GM12878 (cell line): ENCODE data around the gene DOC2B. TPM values are rescaled to one million over a fixed set of nuclear protein-coding genes. Genes with fewer than 3 reads are reported as not detected.

Experiments used
- ATAC-seq: fragments of 200-7000 bp; cut with Tn5 transposase; 3 replicates; pipeline ENCODE4 v1.9.1; 2020; ENCODE audit warnings: mild to moderate bottlenecking, moderate library complexity
- BruUV-seq: library from RNA; stranded (reverse); fragments of 400-500 nt; replicated peaks from 2 replicates; lab custom pipeline; 2021; lab: Mats Ljungman, UMichigan
- CTCF ChIA-PET: fragments of 300-600 bp; sonication (Branson Sonifier 250); formaldehyde crosslinking; extraction: SDS; loops from one replicate; lab custom pipeline; 2021; ENCODE audit warnings: inconsistent platforms; lab: Yijun Ruan, JAX
- POLR2A ChIA-PET: fragments of 350-600 bp; formaldehyde crosslinking; extraction: SDS; loops from one replicate; lab custom pipeline; 2021; ENCODE audit warnings: inconsistent platforms; lab: Charles Lee
- RAD21 ChIA-PET: fragments of 300-600 bp; sonication (Branson Sonifier 250); formaldehyde crosslinking; loops from one replicate; lab custom pipeline; 2023; ENCODE audit warnings: antibody characterized with exemption; ENCODE audit not compliant: unreplicated experiment; lab: Charles Lee
- SMC1A ChIA-PET: fragments of 300-600 bp; sonication (Branson Sonifier 250); formaldehyde crosslinking; loops from one replicate; lab custom pipeline; 2023; ENCODE audit not compliant: unreplicated experiment, uncharacterized antibody; lab: Charles Lee
- DNase-seq: peaks from one replicate; pipeline ENCODE4 v3.0.0-alpha.2; 2011; ENCODE audit warnings: low read depth, low spot score
- FAIRE-seq: peaks from 3 replicates; lab custom pipeline; 2011; peaks lifted over from hg19 to GRCh38; lab: Jason Lieb, UNC
- H2AFZ ChIP-seq: 2 replicates; pipeline ENCODE4 v1.6.0; 2011; ENCODE audit warnings: low read depth, low read length, control low read depth; ENCODE audit not compliant: control insufficient read depth
- H3K27ac ChIP-seq: 2 replicates; pipeline ENCODE4 v1.5.1; 2011; ENCODE audit warnings: control low read depth; ENCODE audit not compliant: control insufficient read depth, insufficient read depth
- H3K27me3 ChIP-seq, 2 experiments: replicated peaks in 1 of 2; 2 replicates each; pipeline versions ENCODE4 v1.6.0 to v1.6.1; 2011; ENCODE audit warnings: low read length in 1 of 2; ENCODE audit not compliant: control insufficient read depth in 2 of 2, insufficient read depth in 2 of 2
- H3K36me3 ChIP-seq, 2 experiments: 2 replicates each; pipeline ENCODE4 v1.5.1; 2011; ENCODE audit warnings: low read length in 1 of 2; ENCODE audit not compliant: control insufficient read depth in 2 of 2, insufficient read depth in 2 of 2
- H3K4me1 ChIP-seq: 2 replicates; pipeline ENCODE4 v1.6.1; 2011; ENCODE audit warnings: mild to moderate bottlenecking, low read length, moderate library complexity, mixed read lengths; ENCODE audit not compliant: control insufficient read depth, insufficient read depth
- H3K4me2 ChIP-seq: 2 replicates; pipeline ENCODE4 v1.6.0; 2011; ENCODE audit warnings: control low read depth; ENCODE audit not compliant: control insufficient read depth, insufficient read depth
- H3K4me3 ChIP-seq: fragments of 200-600 bp; sonication (generic); 2 replicates; pipeline ENCODE4 v1.5.1; 2016
- H3K79me2 ChIP-seq: 2 replicates; pipeline ENCODE4 v1.6.0; 2011; ENCODE audit warnings: low read length; ENCODE audit not compliant: control insufficient read depth, insufficient read depth
- H3K9ac ChIP-seq: 2 replicates; pipeline ENCODE4 v1.8.0; 2011; ENCODE audit warnings: low read length, control low read depth, mixed read lengths; ENCODE audit not compliant: control insufficient read depth, insufficient read depth
- H3K9me3 ChIP-seq: replicated peaks from 3 replicates; pipeline ENCODE4 v1.5.1; 2011; ENCODE audit warnings: mild to moderate bottlenecking, low read length; ENCODE audit not compliant: control insufficient read depth, insufficient read depth
- H4K20me1 ChIP-seq: 2 replicates; pipeline ENCODE4 v1.6.0; 2011; ENCODE audit not compliant: control insufficient read depth, insufficient read depth
- BHLHE40 ChIP-seq, 2 experiments: fragments of 450-650 bp in 1 of 2; IDR thresholded peaks; 2 replicates each; pipeline ENCODE4 v1.6.1; 2011 to 2017; ENCODE audit warnings: low read depth in 2 of 2, borderline replicate concordance in 1 of 2, improper control_type of control experiment in 1 of 2, low read length in 1 of 2, mild to moderate bottlenecking in 1 of 2
- CEBPZ ChIP-seq: fragments of 150-350 bp; IDR thresholded peaks from 2 replicates; pipeline ENCODE4 v1.6.1; 2016; ENCODE audit warnings: low read depth, low read length
- HSF1 ChIP-seq: fragments of 150-350 bp; IDR thresholded peaks from 2 replicates; pipeline ENCODE4 v1.6.1; 2014; ENCODE audit warnings: mild to moderate bottlenecking, low read depth, low read length
- KAT2A ChIP-seq: conservative IDR thresholded peaks from 2 replicates; pipeline ENCODE4 v1.6.1; 2011; ENCODE audit warnings: low read depth, low read length; ENCODE audit not compliant: control insufficient read depth
- KLF5 ChIP-seq: fragments of 450-650 bp; IDR thresholded peaks from 2 replicates; pipeline ENCODE4 v1.6.1; 2014; ENCODE audit warnings: mild to moderate bottlenecking; ENCODE audit not compliant: partially characterized antibody
- MTA3 ChIP-seq: IDR thresholded peaks from 2 replicates; pipeline ENCODE4 v1.6.1; 2012; ENCODE audit warnings: low read length, inconsistent platforms, borderline replicate concordance
- MYC ChIP-seq: IDR thresholded peaks from 2 replicates; pipeline ENCODE4 v1.6.1; 2011; ENCODE audit warnings: mild to moderate bottlenecking, low read length, moderate library complexity, inconsistent platforms; ENCODE audit not compliant: insufficient read depth, insufficient replicate concordance, insufficient read length, severe bottlenecking
- NKRF ChIP-seq: fragments of 450-650 bp; conservative IDR thresholded peaks from 2 replicates; pipeline ENCODE4 v1.6.1; 2017; ENCODE audit warnings: mild to moderate bottlenecking, moderate library complexity
- POLR2AphosphoS5 ChIP-seq: IDR thresholded peaks from 2 replicates; pipeline ENCODE4 v1.6.1; 2011; ENCODE audit warnings: mild to moderate bottlenecking, low read length, inconsistent platforms
- SMAD5 ChIP-seq: IDR thresholded peaks from 2 replicates; pipeline ENCODE4 v1.6.1; 2016; ENCODE audit warnings: antibody characterized with exemption, low read depth
- TAF1 ChIP-seq: IDR thresholded peaks from 2 replicates; pipeline ENCODE4 v1.6.1; 2011; ENCODE audit warnings: mild to moderate bottlenecking, low read depth, low read length, borderline replicate concordance
- WGBS: methylation state at CpG from one replicate; pipeline ENCODE4 v1.1.6; 2016; ENCODE audit warnings: low lambda C conversion rate; ENCODE audit not compliant: insufficient replicate concordance, insufficient coverage; ENCODE audit errors: missing lambda C conversion rate; 5-methylcytosine and 5-hydroxymethylcytosine counted together
- in situ Hi-C: fragments of 300-500 bp; cut with MboI; formaldehyde crosslinking; loops from 9 replicates; pipeline ENCODE4 v1.14.3; 2018; ENCODE audit warnings: mixed read lengths
- intact Hi-C: fragments of 100-400 bp; cut with micrococcal nuclease; formaldehyde crosslinking; loops from one replicate; pipeline ENCODE4 v1.14.2; 2022; ENCODE audit not compliant: unreplicated experiment
- polyA plus RNA-seq, 11 experiments: library from polyadenylated mRNA; depleted of rRNA in 4 of 11; unstranded in 6 of 11; stranded (reverse) in 5 of 11; fragments of >200 nt; fragmentation: Nextera tagmentation in 4 of 11; fragmentation: Illumina TruSeq in 1 of 11; extraction: Ambion mirVana in 4 of 11; extraction: Trizol in 1 of 11; gene quantifications; 1 replicate in 1 of 11; 2 replicates in 10 of 11; pipeline versions ENCODE4 v1.2.1 to v1.2.3, GENCODE V29; 2011 to 2016; ENCODE audit warnings: inconsistent platforms in 2 of 11, missing spikeins in 2 of 11, low read depth in 1 of 11
- total RNA-seq, 4 experiments: library from RNA; depleted of rRNA in 3 of 4; stranded (reverse); fragments of >200 nt in 3 of 4; fragmentation: Illumina TruSeq in 1 of 4; extraction: Trizol in 1 of 4; gene quantifications; 2 replicates each; pipeline versions ENCODE4 v1.2.1 to v1.2.3, GENCODE V29; 2013 to 2021

Gene DOC2B
- total and polyA plus RNA-seq, 10 of the 15 experiments (the other 5 are each of a cell fraction or from before 2014, with no cell fraction given): not detected

GRCh38 chr17:205148-205669 lies 23.8 kb upstream of the DOC2B start:
- no peak overlapping the region for H3K9ac ChIP-seq
- TF ChIP-seq TAF1 (no peak), BHLHE40 (IDR thresholded peaks at IDR 0.05; ENCODE audit: borderline replicate concordance in 1 of 2, low read depth in 2 of 2, low read length in 1 of 2) (no peak), KAT2A (no peak), SMAD5 (no peak), HSF1 (no peak), POLR2AphosphoS5 (no peak), CEBPZ (no peak), KLF5 (no peak), MTA3 (no peak), MYC (no peak), NKRF (no peak)
- H3K36me3 ChIP-seq: no peaks in the 10 kb centered on the region
- H3K27ac ChIP-seq: no peak overlapping the region
- H3K4me1 ChIP-seq: no peaks in the 10 kb centered on the region
- no peaks in the 10 kb centered on the region for H3K79me2 ChIP-seq
- DNase-seq: no peak
- no peak for ATAC-seq
- in situ Hi-C loops: no loop called here
- H3K9me3 ChIP-seq: no peaks in the 10 kb centered on the region; the same call in 2 of the 3 replicates
- H4K20me1 ChIP-seq: no peaks in the 10 kb centered on the region
- SMC1A ChIA-PET: no interaction called here
- no peak for FAIRE-seq
- intact Hi-C loops: no loop called here
- no peak overlapping the region for H3K4me3 ChIP-seq
- CTCF ChIA-PET: interaction anchor here (0.6 to 0.7 kb wide), 2 partner anchors 32 to 370 kb away, joined by 3 read pairs; no protein-coding TSS in a partner anchor
- BruUV-seq: no TSS peak
- H3K4me2 ChIP-seq: no peak overlapping the region
- H2AFZ ChIP-seq: no peak overlapping the region
- RAD21 ChIA-PET: no interaction called here
- H3K27me3 ChIP-seq: no peaks in the 10 kb centered on the region; a peak in 1 of 4 replicates
- POLR2A ChIA-PET: no interaction called here
- WGBS: 25% methylated on average over 10 of the region's 10 CpGs
